ENCODE data around the gene GGT7.

- no peak for TF ChIP-seq CTCF (IDR thresholded peaks at IDR 0.05; ENCODE audit: low read depth, low read length, missing input control)
- no peak for TF ChIP-seq EGR1 (IDR thresholded peaks at IDR 0.05; ENCODE audit: low read depth in 2 of 2)
- no peak for TF ChIP-seq RAD21 (IDR thresholded peaks at IDR 0.05)
- no peak for TF ChIP-seq REST (IDR thresholded peaks at IDR 0.05)
- no peak for TF ChIP-seq JUND (IDR thresholded peaks at IDR 0.05)
- TF ChIP-seq YY1 (IDR thresholded peaks at IDR 0.05) = no peak
- no peak for TF ChIP-seq ATF3 (IDR thresholded peaks at IDR 0.05)
- no peak for TF ChIP-seq SP1 (IDR thresholded peaks at IDR 0.05)
- no peak for TF ChIP-seq MAX (IDR thresholded peaks at IDR 0.05)
- no peak for TF ChIP-seq TAF1 (conservative IDR thresholded peaks at IDR 0.05)
Observed at GRCh38 chr20:34820805-34821578, 51.7 kb downstream of the GGT7 start.

Data from liver (tissue), 3 donors.